Ishikawa (cell line): Measurements from ENCODE around the gene RSL1D1.

Experiments used
- EP300 ChIP-seq: IDR thresholded peaks from 2 replicates; pipeline ENCODE4 v1.6.1; 2012; ENCODE audit warnings: borderline replicate concordance
- YY1 ChIP-seq: IDR thresholded peaks from 2 replicates; pipeline ENCODE4 v1.6.1; 2012; ENCODE audit warnings: low read depth

GRCh38 chr16:11794996-11795886 lies 56.1 kb downstream of the RSL1D1 start:
- TF ChIP-seq YY1: no peak
- TF ChIP-seq EP300: no peak
